Measurements from ENCODE around the gene IQGAP3.

The IQGAP3 gene

DNA sequence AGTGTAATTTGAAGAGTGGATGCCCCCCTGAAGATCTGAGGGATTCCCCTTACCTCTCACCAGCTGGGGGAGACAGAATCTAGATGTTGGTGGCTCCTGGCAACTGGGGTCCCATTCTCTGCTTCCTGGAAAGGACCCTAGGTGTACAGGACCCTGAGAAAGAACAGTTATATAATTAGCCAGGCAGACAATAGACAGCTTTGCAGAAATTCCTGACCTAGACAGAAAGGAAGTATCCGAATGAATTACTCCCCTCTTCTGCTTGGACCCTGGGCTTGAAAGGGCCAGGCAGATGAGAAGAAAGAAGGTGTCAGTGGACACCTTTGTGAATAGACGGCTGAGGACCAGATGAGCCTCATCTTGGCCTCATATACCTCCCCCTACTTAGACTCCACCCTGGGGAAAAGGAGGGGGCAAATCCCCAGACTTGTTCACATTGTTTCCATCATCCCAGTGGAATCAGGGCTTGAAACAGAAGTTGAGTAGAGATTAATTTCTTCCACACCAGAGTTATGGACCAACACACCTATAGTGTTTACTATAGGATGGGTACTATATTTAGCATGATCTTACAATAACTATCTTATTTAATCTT, 1.8 kb upstream of the IQGAP3 start:
- no peak for TF ChIP-seq CTCF (IDR thresholded peaks at IDR 0.05)

- no peak for TF ChIP-seq CTCF (IDR thresholded peaks at IDR 0.05)
Observed at GRCh38 chr1:156572663-156573018, 276 bp upstream of the IQGAP3 start.

DNA sequence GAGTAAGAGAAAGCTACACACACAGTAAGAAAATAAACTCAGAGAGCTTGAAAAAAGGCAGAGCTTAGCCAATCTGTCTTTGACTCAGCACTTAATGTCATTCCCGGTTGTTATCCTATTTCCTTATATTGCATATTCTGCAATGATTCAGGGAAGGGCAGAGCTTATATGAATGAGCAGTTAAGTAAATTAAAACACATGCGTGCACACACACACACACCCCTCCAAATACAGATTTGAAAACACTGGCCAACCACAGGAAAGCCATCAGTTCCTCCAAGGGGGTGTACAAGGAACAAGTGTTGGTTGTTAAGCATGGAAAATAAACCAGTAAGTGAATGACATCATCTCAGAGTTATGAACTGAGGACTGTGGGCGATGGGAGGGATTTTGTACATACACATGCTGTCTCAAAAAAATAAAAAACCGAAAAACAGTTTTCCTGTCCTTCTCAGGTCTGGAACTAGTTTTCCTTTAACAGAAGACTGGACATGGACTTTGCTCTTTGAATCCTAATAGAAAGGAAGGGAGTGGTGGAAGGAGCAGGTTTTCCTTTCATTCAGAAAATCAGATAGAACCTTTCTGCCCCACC, 1.0 kb downstream of the IQGAP3 start:
- TF ChIP-seq CTCF (IDR thresholded peaks at IDR 0.05) = no peak

DNA sequence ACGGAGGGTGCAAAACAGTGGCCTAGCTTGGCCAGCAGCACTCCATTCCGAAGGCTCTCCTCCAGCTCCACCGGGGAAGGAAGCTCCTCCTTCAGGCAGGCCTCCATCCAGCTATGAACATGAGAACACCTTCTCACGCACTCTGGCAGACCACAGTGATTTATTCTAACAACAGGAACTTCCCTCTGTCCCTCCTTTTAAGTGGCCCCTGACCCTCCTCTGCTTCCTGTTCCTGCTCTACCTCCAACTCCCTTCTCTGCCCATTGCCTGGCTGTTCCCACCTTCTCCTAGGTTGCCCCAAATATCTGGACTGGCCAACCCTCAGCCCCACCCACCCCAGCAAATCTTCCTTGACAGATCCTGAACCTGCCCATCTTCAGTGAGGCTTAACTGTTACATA, 5.9 kb downstream of the IQGAP3 start:
- TF ChIP-seq CTCF (IDR thresholded peaks at IDR 0.05) = no peak

DNA sequence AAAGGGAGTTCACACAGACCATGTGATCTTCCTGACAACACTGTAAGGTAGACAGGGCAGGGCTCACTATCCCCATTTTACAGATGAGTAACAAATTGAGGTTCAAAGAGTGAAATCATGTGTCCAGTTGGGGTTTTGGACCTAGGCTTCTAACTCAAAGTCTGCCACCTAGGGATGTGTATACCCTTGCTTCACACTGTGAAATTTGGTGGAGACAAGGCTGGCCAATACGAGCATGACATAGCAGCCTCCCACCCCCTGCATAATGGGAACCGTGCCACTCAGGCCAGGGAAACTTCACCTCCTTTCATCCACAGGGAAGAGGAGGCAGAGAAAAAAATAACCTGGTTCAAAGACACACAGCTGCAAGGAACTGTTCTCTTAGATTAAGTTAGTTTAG, 6.8 kb downstream of the IQGAP3 start:
- no peak for TF ChIP-seq CTCF (IDR thresholded peaks at IDR 0.05)

- no peak for TF ChIP-seq CTCF (IDR thresholded peaks at IDR 0.05)
Observed at GRCh38 chr1:156560585-156561163, 11.7 kb downstream of the IQGAP3 start.

GRCh38 chr1:156559797-156560385, 12.5 kb downstream of the IQGAP3 start:
- TF ChIP-seq CTCF (IDR thresholded peaks at IDR 0.05) = no peak
